Right lobe of liver (tissue), 6 donors: ENCODE measurements around the gene LHX6. TPM values are rescaled to one million over a fixed set of nuclear protein-coding genes. Genes with fewer than 3 reads are reported as not detected.

Experiments
- ATAC-seq, 4 donors: fragments of 200-7000 bp; cut with Tn5 transposase; one replicate each; pipeline ENCODE4 v1.9.1; 2020; ENCODE audit warnings: mild to moderate bottlenecking in 4 of 4, moderate library complexity in 4 of 4
- DNase-seq, 3 donors: peaks; one replicate each; pipeline ENCODE4 v3.0.0-alpha.2; 2020
- H3K27ac ChIP-seq, 3 donors: fragments of 200-600 bp; one replicate each; pipeline ENCODE4 v1.8.0; 2022
- H3K27me3 ChIP-seq, 2 donors: fragments of 200-600 bp; one replicate each; pipeline ENCODE4 v1.8.0; 2022
- H3K36me3 ChIP-seq, 4 donors: fragments of 200-600 bp; sonication (generic) in 1 of 4; one replicate each; pipeline versions ENCODE4 v1.5.1 to v1.8.0; 2017 to 2022; ENCODE audit warnings: control low read depth in 1 of 4
- H3K4me1 ChIP-seq, 4 donors: fragments of 200-600 bp; sonication (generic) in 1 of 4; one replicate each; pipeline versions ENCODE4 v1.5.1 to v1.8.0; 2017 to 2022; ENCODE audit warnings: control low read depth in 1 of 4
- H3K4me3 ChIP-seq, 3 donors: fragments of 200-600 bp; one replicate each; pipeline ENCODE4 v1.8.0; 2022
- H3K9me3 ChIP-seq, 4 donors: fragments of 200-600 bp; sonication (generic) in 1 of 4; one replicate each; pipeline versions ENCODE4 v1.5.1 to v1.8.0; 2017 to 2022; ENCODE audit warnings: control low read depth in 1 of 4
- POLR2A ChIP-seq: fragments of 450-650 bp; IDR thresholded peaks from one replicate; pipeline ENCODE4 v1.6.1; 2017; ENCODE audit warnings: antibody characterized with exemption, mild to moderate bottlenecking
- WGBS: methylation state at CpG from one replicate; pipeline ENCODE4 v1.1.6; 2018; ENCODE audit warnings: low coverage, low lambda C conversion rate; ENCODE audit not compliant: insufficient coverage; ENCODE audit errors: missing lambda C conversion rate; 5-methylcytosine and 5-hydroxymethylcytosine counted together
- intact Hi-C, 2 donors: fragments of 100-400 bp; cut with DNase I; formaldehyde crosslinking; loops; one replicate each; pipeline versions ENCODE4 v1.11.2 to v1.14.1; 2022
- total RNA-seq, 6 experiments: library from RNA; depleted of rRNA in 2 of 6; stranded (reverse); fragments of >200 nt in 2 of 6; fragmentation: NEBNext Ultra II Directional in 3 of 6; extraction: Animal tissue kit (Norgen Biotek cat#: 25700) in 3 of 6; gene quantifications; one replicate each; pipeline versions ENCODE4 v1.1.0 to v1.2.4, GENCODE V29; 2016 to 2023
- TF ChIP-seq, protein P1 (sequence below), 4 donors: fragments of 200-600 bp in 3 of 4; fragments of 450-650 bp in 1 of 4; IDR thresholded peaks; one replicate each; pipeline versions ENCODE4 v1.5.1 to v1.8.0; 2016 to 2022; ENCODE audit warnings: antibody characterized with exemption in 4 of 4, mild to moderate bottlenecking in 2 of 4
- donor health status: DM: no; HTN: yes; CAD: no.
- donor health status: DM: no; HTN: no; CAD: no.
- donor health status: DM: no; HTN: no; CAD: no.
- donor health status: DM: no; HTN: yes; CAD: no.
- donor health status: DM: no; HTN: yes; CAD: no.

Gene LHX6
- total RNA-seq, 6 experiments from 2014 or later, result 0.20 to 0.51 (median 0.32) TPM

DNA sequence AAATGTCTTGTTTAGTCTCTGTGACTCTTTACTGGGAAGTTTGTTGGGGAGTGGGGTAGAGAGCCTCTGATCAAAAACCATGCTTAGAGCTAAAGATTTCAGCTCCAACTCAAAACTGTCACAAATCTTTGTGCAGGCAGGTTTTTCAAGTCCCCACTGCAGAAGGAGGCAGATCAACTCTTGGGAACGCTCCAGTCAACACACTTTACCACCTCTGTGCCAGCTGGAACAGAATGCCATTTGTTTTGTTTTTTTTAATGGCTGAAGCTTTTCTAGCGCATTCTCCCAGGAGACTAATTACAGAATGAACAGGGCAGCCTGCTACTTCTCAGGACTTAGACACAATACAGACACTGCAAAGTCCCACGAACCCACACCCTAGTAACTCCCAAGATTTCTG is 17.9 kb upstream of the LHX6 start:
- TF ChIP-seq, protein P1, sequence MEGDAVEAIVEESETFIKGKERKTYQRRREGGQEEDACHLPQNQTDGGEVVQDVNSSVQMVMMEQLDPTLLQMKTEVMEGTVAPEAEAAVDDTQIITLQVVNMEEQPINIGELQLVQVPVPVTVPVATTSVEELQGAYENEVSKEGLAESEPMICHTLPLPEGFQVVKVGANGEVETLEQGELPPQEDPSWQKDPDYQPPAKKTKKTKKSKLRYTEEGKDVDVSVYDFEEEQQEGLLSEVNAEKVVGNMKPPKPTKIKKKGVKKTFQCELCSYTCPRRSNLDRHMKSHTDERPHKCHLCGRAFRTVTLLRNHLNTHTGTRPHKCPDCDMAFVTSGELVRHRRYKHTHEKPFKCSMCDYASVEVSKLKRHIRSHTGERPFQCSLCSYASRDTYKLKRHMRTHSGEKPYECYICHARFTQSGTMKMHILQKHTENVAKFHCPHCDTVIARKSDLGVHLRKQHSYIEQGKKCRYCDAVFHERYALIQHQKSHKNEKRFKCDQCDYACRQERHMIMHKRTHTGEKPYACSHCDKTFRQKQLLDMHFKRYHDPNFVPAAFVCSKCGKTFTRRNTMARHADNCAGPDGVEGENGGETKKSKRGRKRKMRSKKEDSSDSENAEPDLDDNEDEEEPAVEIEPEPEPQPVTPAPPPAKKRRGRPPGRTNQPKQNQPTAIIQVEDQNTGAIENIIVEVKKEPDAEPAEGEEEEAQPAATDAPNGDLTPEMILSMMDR (IDR thresholded peaks at IDR 0.05), result no peak
- TF ChIP-seq POLR2A, result no peak
- DNase-seq, result no peak
- Histone ChIP-seq H3K4me1 (no peaks in the 10 kb centered on the region), H3K27ac (no peak overlapping the region), H3K9me3 (no peaks in the 10 kb centered on the region), H3K4me3 (no peak overlapping the region), H3K36me3 (peaks cover 0 to 78% (median 34%) of the 10 kb centered on the region in 4 donors), H3K27me3 (no peaks in the 10 kb centered on the region)
- intact Hi-C loops, result no loop called here
- WGBS, result 88% methylated on average over 3 of the region's 3 CpGs
- no peak for ATAC-seq

DNA sequence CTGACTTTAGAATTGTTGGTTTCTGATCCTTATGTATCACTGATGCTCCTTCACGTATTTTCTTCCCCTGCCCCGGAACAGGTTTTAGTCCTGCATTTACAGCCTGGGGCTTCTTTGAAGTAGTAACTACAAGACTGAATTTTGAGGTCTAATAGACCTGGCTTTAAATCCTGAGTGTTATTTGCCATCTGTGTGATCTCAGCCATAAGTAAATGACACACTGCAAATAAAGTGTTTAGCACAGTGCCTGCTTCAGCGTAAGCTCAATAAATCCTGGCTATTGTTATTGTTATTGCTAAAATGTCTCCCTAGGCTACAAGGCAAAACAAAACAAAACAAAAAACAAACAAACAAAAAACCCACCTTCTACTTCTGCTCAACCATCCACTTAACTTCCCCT is 15.6 kb upstream of the LHX6 start:
- Histone ChIP-seq H3K36me3 (peaks cover 6 to 78% (median 30%) of the 10 kb centered on the region in 4 donors), H3K4me3 (no peak overlapping the region), H3K9me3 (no peaks in the 10 kb centered on the region), H3K4me1 (no peaks in the 10 kb centered on the region), H3K27ac (no peak overlapping the region), H3K27me3 (no peaks in the 10 kb centered on the region)
- WGBS, result 95% methylated on average over 3 of the region's 3 CpGs
- ATAC-seq, result no peak
- intact Hi-C loops, result no loop called here
- no peak for DNase-seq
- TF ChIP-seq, protein P1 (IDR thresholded peaks at IDR 0.05), result no peak
- no peak for TF ChIP-seq POLR2A

DNA sequence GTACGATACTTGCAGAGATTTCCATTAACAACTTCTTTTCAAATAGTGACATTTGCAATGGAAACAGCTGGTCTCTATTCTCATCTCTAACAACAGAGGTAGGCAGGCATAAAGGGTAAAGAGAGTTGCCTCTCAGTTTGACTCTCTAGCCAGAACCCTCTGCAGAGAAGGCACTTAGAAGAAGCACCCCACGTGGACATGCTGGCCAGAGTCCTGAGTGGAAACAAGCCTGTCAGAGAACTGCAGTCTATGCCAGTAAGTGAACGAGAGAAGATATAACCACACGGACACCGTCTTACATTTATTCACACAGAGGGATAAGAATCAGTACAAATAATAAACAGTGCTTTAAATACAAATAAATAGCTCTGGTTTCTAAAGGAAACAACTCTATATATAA is 11.0 kb upstream of the LHX6 start:
- Histone ChIP-seq H3K4me3 (no peak overlapping the region), H3K9me3 (no peaks in the 10 kb centered on the region), H3K27me3 (no peaks in the 10 kb centered on the region), H3K27ac (no peak overlapping the region), H3K4me1 (no peaks in the 10 kb centered on the region), H3K36me3 (peaks cover 6 to 51% (median 18%) of the 10 kb centered on the region in 4 donors)
- ATAC-seq (no peak), DNase-seq (no peak)
- intact Hi-C loops, result no loop called here
- WGBS, result 80% methylated on average over 4 of the region's 5 CpGs
- TF ChIP-seq, protein P1 (IDR thresholded peaks at IDR 0.05), result no peak
- TF ChIP-seq POLR2A, result no peak

DNA sequence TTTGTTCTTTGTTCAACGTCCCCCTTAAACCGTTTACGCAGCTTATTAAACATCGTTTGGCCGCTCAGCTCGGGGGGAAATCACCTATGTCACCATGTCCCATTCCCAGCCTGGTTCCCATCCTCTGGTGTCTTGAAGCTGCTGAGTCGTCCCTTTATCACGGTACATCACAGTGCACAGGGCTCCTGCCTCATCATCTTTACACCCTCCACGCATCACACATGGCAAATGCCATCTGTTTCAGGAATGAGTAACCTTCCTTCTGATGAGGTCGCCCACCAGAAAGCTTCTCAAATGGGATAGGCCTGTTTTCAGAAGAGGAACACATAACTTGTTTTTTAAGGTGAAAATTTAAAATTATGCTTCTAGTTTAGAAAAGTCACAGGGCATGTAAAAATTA is 7.9 kb upstream of the LHX6 start:
- Histone ChIP-seq H3K9me3 (no peaks in the 10 kb centered on the region), H3K4me1 (no peaks in the 10 kb centered on the region), H3K36me3 (peaks cover 0 to 20% (median 9%) of the 10 kb centered on the region in 4 donors), H3K4me3 (no peak overlapping the region), H3K27ac (no peak overlapping the region), H3K27me3 (no peaks in the 10 kb centered on the region)
- 74% methylated on average over 10 of the region's 10 CpGs for WGBS
- intact Hi-C loops, result no loop called here
- ATAC-seq, result no peak
- TF ChIP-seq, protein P1 (IDR thresholded peaks at IDR 0.05), result no peak
- TF ChIP-seq POLR2A, result no peak
- no peak for DNase-seq
